IMR-90 (cell line): ENCODE results near the gene CYSLTR2. TPM values are rescaled to one million over a fixed set of nuclear protein-coding genes. Genes with fewer than 3 reads are reported as not detected.

Source experiments
- ATAC-seq: fragments of 200-7000 bp; cut with Tn5 transposase; 2 replicates; pipeline ENCODE4 v1.9.1; 2020; ENCODE audit warnings: low read depth, mild to moderate bottlenecking, moderate library complexity
- BruUV-seq: library from RNA; stranded (reverse); fragments of 400-500 nt; replicated peaks from 2 replicates; lab custom pipeline; 2021; lab: Mats Ljungman, UMichigan
- CTCF ChIA-PET: fragments of 300-600 bp; formaldehyde crosslinking; extraction: SDS; loops from one replicate; lab custom pipeline; 2021; ENCODE audit warnings: antibody characterized with exemption; lab: Yijun Ruan, JAX
- POLR2A ChIA-PET: fragments of 300-600 bp; sonication (Branson Sonifier 250); formaldehyde crosslinking; loops from one replicate; lab custom pipeline; 2022; ENCODE audit warnings: antibody characterized with exemption; ENCODE audit not compliant: unreplicated experiment; lab: Charles Lee
- DNase-seq: peaks from one replicate; pipeline ENCODE4 v3.0.0; 2013
- H2AFZ ChIP-seq: replicated peaks from 2 replicates; pipeline ENCODE3; 2013; ENCODE audit warnings: low read length, mild to moderate bottlenecking; ENCODE audit not compliant: poor library complexity
- H2AK5ac ChIP-seq: 2 replicates; pipeline ENCODE4 v1.6.1; 2013; ENCODE audit warnings: low read depth, low read length, inconsistent platforms
- H2AK9ac ChIP-seq: replicated peaks from 2 replicates; pipeline ENCODE3; 2013; ENCODE audit warnings: mild to moderate bottlenecking, low read depth, low read length, moderate library complexity; ENCODE audit not compliant: poor library complexity
- H2BK120ac ChIP-seq: 2 replicates; pipeline ENCODE4 v1.6.1; 2013; ENCODE audit warnings: low read depth, low read length, inconsistent platforms
- H2BK15ac ChIP-seq: 3 replicates; pipeline ENCODE4 v1.6.1; 2013; ENCODE audit warnings: low read depth, low read length, inconsistent platforms
- H2BK20ac ChIP-seq: 2 replicates; pipeline ENCODE4 v1.6.1; 2013; ENCODE audit warnings: low read depth, mild to moderate bottlenecking, inconsistent platforms, low read length, moderate library complexity
- H2BK5ac ChIP-seq: 2 replicates; pipeline ENCODE4 v1.6.1; 2013; ENCODE audit warnings: mild to moderate bottlenecking, low read depth, low read length, inconsistent platforms; ENCODE audit not compliant: poor library complexity, severe bottlenecking
- H3K14ac ChIP-seq: replicated peaks from 2 replicates; pipeline ENCODE4 v1.6.1; 2013; ENCODE audit warnings: low read depth, low read length, inconsistent platforms
- H3K18ac ChIP-seq: 2 replicates; pipeline ENCODE4 v1.6.1; 2013; ENCODE audit warnings: low read depth, low read length, control low read depth
- H3K23ac ChIP-seq: 2 replicates; pipeline ENCODE4 v1.6.1; 2013; ENCODE audit warnings: low read depth, low read length, inconsistent platforms
- H3K27ac ChIP-seq: 2 replicates; pipeline ENCODE4 v1.5.1; 2013; ENCODE audit warnings: mild to moderate bottlenecking, control low read depth, low read length; ENCODE audit not compliant: insufficient read depth
- H3K27me3 ChIP-seq: 2 replicates; pipeline ENCODE4 v1.6.1; 2013; ENCODE audit warnings: low read length; ENCODE audit not compliant: control insufficient read depth, insufficient read depth
- H3K36me3 ChIP-seq: 2 replicates; pipeline ENCODE4 v1.6.1; 2013; ENCODE audit warnings: low read length, mixed read lengths; ENCODE audit not compliant: control insufficient read depth, insufficient read depth
- H3K4ac ChIP-seq: 2 replicates; pipeline ENCODE4 v1.6.1; 2013; ENCODE audit warnings: low read depth, low read length, inconsistent platforms
- H3K4me1 ChIP-seq: 2 replicates; pipeline ENCODE4 v1.6.1; 2013; ENCODE audit warnings: low read length, mixed read lengths; ENCODE audit not compliant: control insufficient read depth, insufficient read depth
- H3K4me2 ChIP-seq: 2 replicates; pipeline ENCODE4 v1.6.1; 2013; ENCODE audit warnings: low read depth, mild to moderate bottlenecking, control low read depth, low read length, moderate library complexity
- H3K4me3 ChIP-seq: 2 replicates; pipeline ENCODE4 v1.5.1; 2013; ENCODE audit warnings: low read depth, mild to moderate bottlenecking, control low read depth, low read length, moderate library complexity; ENCODE audit not compliant: insufficient read depth
- H3K56ac ChIP-seq: 2 replicates; pipeline ENCODE4 v1.6.1; 2013; ENCODE audit warnings: low read length, inconsistent platforms; ENCODE audit not compliant: insufficient read depth; ENCODE audit errors: extremely low read depth
- H3K79me1 ChIP-seq, 2 experiments: 2 replicates each; pipeline ENCODE4 v1.6.1; 2013; ENCODE audit warnings: low read length in 2 of 2, inconsistent platforms in 1 of 2, low read depth in 1 of 2
- H3K9ac ChIP-seq: 2 replicates; pipeline ENCODE4 v1.6.1; 2013; ENCODE audit warnings: low read depth, low read length, control low read depth
- H3K9me1 ChIP-seq: 2 replicates; pipeline ENCODE4 v1.6.1; 2013; ENCODE audit warnings: low read length, inconsistent platforms; ENCODE audit not compliant: insufficient read depth
- H3K9me3 ChIP-seq: 2 replicates; pipeline ENCODE4 v1.6.1; 2013; ENCODE audit warnings: low read length; ENCODE audit not compliant: control insufficient read depth, insufficient read depth
- H4K20me1 ChIP-seq: 2 replicates; pipeline ENCODE4 v1.6.1; 2013; ENCODE audit warnings: low read length, inconsistent platforms; ENCODE audit not compliant: insufficient read depth
- H4K5ac ChIP-seq: 2 replicates; pipeline ENCODE4 v1.6.1; 2013; ENCODE audit warnings: mild to moderate bottlenecking, low read depth, low read length, control low read depth
- H4K8ac ChIP-seq, 2 experiments: 2 replicates each; pipeline ENCODE4 v1.6.1; 2013; ENCODE audit warnings: low read depth in 2 of 2, low read length in 2 of 2, control low read depth in 1 of 2, inconsistent platforms in 1 of 2
- H4K91ac ChIP-seq: 2 replicates; pipeline ENCODE4 v1.6.1; 2013; ENCODE audit warnings: low read depth, low read length, inconsistent platforms; ENCODE audit not compliant: insufficient read depth
- ELK1 ChIP-seq: fragments of 150-350 bp; IDR thresholded peaks from 2 replicates; pipeline ENCODE4 v1.6.1; 2016; ENCODE audit warnings: low read depth, mild to moderate bottlenecking, low read length, moderate library complexity, borderline replicate concordance
- MXI1 ChIP-seq: IDR thresholded peaks from 2 replicates; pipeline ENCODE4 v1.6.1; 2012; ENCODE audit warnings: low read depth, mild to moderate bottlenecking, low read length, moderate library complexity, borderline replicate concordance
- NFE2L2 ChIP-seq: fragments of 150-350 bp; IDR thresholded peaks from 2 replicates; pipeline ENCODE4 v1.6.1; 2016; ENCODE audit warnings: low read depth, mild to moderate bottlenecking, low read length
- RAD21 ChIP-seq: IDR thresholded peaks from 2 replicates; pipeline ENCODE4 v1.6.1; 2012; ENCODE audit warnings: low read length, improper control_type of control experiment
- RFX5 ChIP-seq: IDR thresholded peaks from 2 replicates; pipeline ENCODE4 v1.8.0; 2012; ENCODE audit warnings: low read depth, mild to moderate bottlenecking, low read length, moderate library complexity
- SMC3 ChIP-seq: fragments of 150-350 bp; IDR thresholded peaks from 2 replicates; pipeline ENCODE4 v1.6.1; 2016; ENCODE audit warnings: low read depth, mild to moderate bottlenecking, antibody characterized with exemption, low read length, moderate library complexity
- WGBS, 2 experiments: methylation state at CpG; one replicate each; pipeline versions ENCODE4 v1.1.5 to v1.1.7; 2013; ENCODE audit warnings: missing lambda C conversion rate in 2 of 2; ENCODE audit not compliant: insufficient read length in 1 of 2; ENCODE audit errors: extremely low coverage in 2 of 2; 5-methylcytosine and 5-hydroxymethylcytosine counted together
- dilution Hi-C: fragments of 300-500 bp; cut with HindIII; formaldehyde crosslinking; loops from one replicate; pipeline ENCODE4 v1.14.3; 2018; ENCODE audit warnings: low sequenced_read_pairs; ENCODE audit not compliant: unreplicated experiment
- in situ Hi-C: fragments of 300-500 bp; cut with MboI; formaldehyde crosslinking; loops from 3 replicates; pipeline ENCODE4 v1.14.3; 2019; ENCODE audit warnings: low sequenced_read_pairs, inconsistent platforms, mixed read lengths
- intact Hi-C: fragments of 100-400 bp; cut with micrococcal nuclease; formaldehyde crosslinking; loops from 2 replicates; pipeline ENCODE4 v1.10.0; 2022
- polyA plus RNA-seq, 3 experiments: library from polyadenylated mRNA; depleted of rRNA; stranded (reverse); fragments of >200 nt; gene quantifications; 2 replicates each; pipeline ENCODE4 v1.2.3, GENCODE V29; 2012; ENCODE audit warnings: low replicate concordance in 1 of 3
- total RNA-seq: library from RNA; depleted of rRNA; stranded (reverse); fragments of >200 nt; gene quantifications from 2 replicates; pipeline ENCODE4 v1.2.3, GENCODE V29; 2012

CYSLTR2 gene
- total and polyA plus RNA-seq, 2 of the 4 experiments (the other 2 are of a cell fraction), result not detected

- H3K9me3 ChIP-seq, result peaks cover 4% of the 10 kb centered on the region
- H4K5ac ChIP-seq, result no peak overlapping the region
- no peak overlapping the region for H3K4me2 ChIP-seq
- no peak overlapping the region for H3K56ac ChIP-seq
- peaks cover 9% of the 10 kb centered on the region for H3K27me3 ChIP-seq
- H2BK20ac ChIP-seq, result no peak overlapping the region
- no peaks in the 10 kb centered on the region for H3K79me1 ChIP-seq
- no peak overlapping the region for H2BK120ac ChIP-seq
- no peak overlapping the region for H2AK9ac ChIP-seq
- no peak for TF ChIP-seq RFX5
- no peak for TF ChIP-seq NFE2L2
- TF ChIP-seq MXI1, result no peak
- TF ChIP-seq SMC3, result no peak
- no peak for TF ChIP-seq ELK1
- TF ChIP-seq RAD21, result no peak
- no peak overlapping the region for H2AFZ ChIP-seq
- BruUV-seq, result no TSS peak
- H3K36me3 ChIP-seq, result no peaks in the 10 kb centered on the region
- no peak overlapping the region for H3K23ac ChIP-seq
- H3K4me1 ChIP-seq, result no peaks in the 10 kb centered on the region
- no peak overlapping the region for H3K4ac ChIP-seq
- H4K8ac ChIP-seq, result no peak overlapping the region
- no peaks in the 10 kb centered on the region for H4K20me1 ChIP-seq
- dilution Hi-C loops (no loop called here), intact Hi-C loops (no loop called here), in situ Hi-C loops (no loop called here)
- no peak overlapping the region for H4K91ac ChIP-seq
- ATAC-seq, result no peak
- no peak overlapping the region for H2BK15ac ChIP-seq
- H3K9ac ChIP-seq, result no peak overlapping the region
- H2BK5ac ChIP-seq, result no peak overlapping the region
- WGBS, 2 experiments, result 74% methylated on average over 7 of the region's 7 CpGs; no CpG with 5 or more reads in 1 of the 2 experiments
- no peaks in the 10 kb centered on the region for H3K9me1 ChIP-seq
- no peak overlapping the region for H3K18ac ChIP-seq
- POLR2A ChIA-PET, result no interaction called here
- H3K14ac ChIP-seq, result no peak overlapping the region
- CTCF ChIA-PET, result no interaction called here
- no peak overlapping the region for H3K4me3 ChIP-seq
- no peak for DNase-seq
- no peak overlapping the region for H3K27ac ChIP-seq
- H2AK5ac ChIP-seq, result no peak overlapping the region
Measured at GRCh38 chr13:48640767-48641166, 13.0 kb upstream of the CYSLTR2 start.
